ENCODE results near the gene RNF126.

Gene RNF126

DNA sequence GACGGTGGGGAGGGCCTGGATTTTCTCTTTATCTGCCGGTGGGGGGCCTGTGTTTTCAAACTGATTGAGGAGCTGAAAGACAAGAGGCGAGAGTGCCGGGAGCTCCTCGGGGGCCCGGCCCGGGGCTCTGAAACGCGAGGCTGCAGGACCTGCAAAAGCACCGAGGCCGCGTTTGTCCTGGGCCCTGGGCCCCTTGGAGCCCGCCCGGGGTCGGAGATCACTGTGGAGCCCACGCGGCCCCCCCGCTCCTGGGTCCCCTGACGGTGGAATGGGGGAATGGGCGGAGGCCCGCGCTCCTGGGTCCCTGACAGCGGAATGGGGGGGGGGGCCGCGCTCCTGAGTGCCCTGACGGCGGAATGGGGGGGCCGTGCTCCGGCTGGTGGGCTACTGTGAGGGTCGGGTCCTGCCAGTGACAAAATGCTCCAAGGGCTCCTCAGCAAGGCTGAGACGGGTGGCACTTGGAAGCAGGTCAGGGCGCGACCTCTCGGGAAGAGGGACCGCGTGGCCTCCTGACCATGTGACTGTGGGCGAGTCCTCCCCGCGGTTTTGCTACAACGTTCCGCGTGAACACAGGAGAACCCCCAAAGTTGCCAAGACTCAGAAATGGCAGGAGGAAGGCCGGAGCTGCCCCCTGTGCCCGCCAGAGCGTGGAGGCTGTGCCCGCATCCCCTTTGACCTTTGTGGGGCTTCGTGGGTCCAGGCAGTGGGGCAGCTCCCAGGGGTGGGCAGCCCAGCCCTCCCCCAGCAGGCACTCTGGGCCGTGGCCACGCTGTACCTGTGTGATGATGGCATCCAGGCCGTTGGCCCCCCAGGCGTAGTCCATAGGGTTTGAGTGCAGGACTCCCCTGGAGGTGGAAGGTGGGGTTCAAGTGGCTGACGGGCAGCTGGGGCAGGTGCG is 13.9 kb downstream of the RNF126 start:
- no peak for TF ChIP-seq CTCF (IDR thresholded peaks at IDR 0.05)

DNA sequence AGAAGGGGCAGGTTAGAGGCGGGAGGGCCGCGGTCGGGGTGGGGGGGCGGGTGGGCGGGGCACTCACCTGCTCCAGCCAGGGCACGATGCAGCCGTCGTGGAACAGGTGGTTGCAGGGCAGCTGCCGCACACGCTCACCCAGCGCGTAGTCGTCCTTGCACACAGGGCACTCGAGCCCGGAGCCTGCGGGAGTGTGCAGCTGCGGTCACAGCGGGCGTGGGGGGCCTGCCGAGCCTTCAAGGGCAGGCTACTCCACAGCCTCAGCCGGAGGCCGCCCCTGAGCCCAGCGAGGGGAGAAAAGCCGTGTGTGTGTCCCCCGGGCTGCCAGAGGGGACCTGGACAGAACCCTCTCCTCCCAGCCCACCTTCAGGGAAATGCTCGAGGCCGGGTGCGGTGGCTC is 14.7 kb downstream of the RNF126 start:
- Histone ChIP-seq H3K27ac (no peak overlapping the region), H3K4me3 (no peak overlapping the region)
- no peak for TF ChIP-seq CTCF (IDR thresholded peaks at IDR 0.05)
- no peak for DNase-seq (ENCODE audit: low spot score)

More for the DNA sequence above, 13.9 kb downstream of the RNF126 start:
- DNase-seq (ENCODE audit: low spot score), result no peak
- Histone ChIP-seq H3K27ac (no peak overlapping the region), H3K4me3 (no peak overlapping the region)

DNA sequence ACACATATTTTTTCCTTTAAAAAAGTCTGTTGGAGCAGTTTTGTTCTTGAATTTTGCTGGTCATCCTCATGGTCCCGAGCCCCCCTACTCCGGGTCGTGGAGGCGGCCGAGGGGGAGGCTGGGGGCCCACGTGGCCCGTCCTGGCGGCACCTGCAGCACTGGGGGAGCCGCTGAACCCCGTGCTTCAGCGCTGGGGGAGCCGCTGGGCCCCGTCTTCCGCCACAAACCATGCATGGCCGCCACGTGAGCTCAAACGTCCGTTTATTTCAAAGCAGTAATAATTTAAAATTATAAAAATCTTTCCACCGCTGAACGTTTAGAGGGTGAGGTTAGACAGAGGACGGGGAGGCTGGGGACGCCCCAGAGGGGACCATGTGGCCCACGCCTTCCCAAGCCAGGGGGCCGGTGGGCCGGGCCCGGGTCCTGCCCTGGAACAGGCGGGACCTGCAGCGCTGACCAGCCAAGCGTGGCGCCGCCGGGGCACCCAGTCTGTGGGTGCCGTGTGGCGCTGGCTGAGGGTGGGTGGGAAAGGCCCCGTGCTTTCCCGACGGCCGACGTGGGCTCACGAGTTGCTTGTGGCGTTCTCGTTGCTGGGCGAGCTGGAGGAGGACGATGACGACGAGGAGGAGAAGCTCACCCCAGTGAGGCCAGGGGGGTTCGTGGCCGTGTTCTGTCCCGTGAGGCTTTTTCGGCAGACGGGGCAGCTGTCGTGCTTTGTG is 15.3 kb downstream of the RNF126 start:
- no peak for TF ChIP-seq CTCF (IDR thresholded peaks at IDR 0.05)
- Histone ChIP-seq H3K4me3 (no peak overlapping the region), H3K27ac (no peak overlapping the region)
- DNase-seq (ENCODE audit: low spot score), result no peak

DNA sequence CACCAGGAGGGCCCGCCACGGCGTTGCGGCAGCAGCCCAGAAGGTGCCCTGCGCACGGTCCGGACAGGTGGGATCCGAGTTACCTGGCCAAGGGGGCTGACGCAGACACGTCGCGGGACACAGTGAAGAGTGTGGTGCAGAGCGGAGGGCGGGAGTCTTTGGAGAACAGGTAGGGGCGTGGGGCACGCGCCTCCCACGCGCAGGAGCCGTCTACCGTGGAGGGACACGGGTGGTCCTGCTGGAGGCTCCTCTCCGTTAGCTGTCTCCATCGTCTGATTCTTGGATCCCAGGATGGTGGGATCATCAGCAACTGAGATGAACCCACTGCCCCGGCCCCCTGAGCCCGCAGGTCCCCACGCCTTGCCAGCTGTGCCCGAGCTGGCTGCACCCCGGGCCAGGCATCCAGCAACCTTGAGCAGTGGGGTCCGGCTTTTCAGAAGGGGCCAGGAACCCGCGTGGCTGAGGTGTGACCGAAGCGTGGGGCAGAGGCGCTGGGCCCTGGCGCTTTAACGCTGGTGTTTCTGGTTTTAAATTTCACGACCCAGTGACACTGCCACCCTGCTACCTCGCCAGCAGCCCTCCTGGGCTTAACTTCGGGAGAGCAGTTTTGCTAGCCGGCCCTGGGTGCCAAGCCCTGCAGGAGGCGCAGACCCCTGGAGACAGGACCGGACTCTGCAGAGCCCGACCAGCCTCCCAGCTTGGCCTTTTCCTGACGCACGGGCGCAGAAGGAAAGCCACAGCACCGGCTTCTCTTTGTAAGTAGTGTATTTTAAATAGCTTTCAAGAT is 16.0 kb downstream of the RNF126 start:
- no peak overlapping the region for H3K4me3 ChIP-seq
- no peak for TF ChIP-seq CTCF (IDR thresholded peaks at IDR 0.05)
- DNase-seq (ENCODE audit: low spot score), result no peak
- H3K27ac ChIP-seq, result no peak overlapping the region

DNA sequence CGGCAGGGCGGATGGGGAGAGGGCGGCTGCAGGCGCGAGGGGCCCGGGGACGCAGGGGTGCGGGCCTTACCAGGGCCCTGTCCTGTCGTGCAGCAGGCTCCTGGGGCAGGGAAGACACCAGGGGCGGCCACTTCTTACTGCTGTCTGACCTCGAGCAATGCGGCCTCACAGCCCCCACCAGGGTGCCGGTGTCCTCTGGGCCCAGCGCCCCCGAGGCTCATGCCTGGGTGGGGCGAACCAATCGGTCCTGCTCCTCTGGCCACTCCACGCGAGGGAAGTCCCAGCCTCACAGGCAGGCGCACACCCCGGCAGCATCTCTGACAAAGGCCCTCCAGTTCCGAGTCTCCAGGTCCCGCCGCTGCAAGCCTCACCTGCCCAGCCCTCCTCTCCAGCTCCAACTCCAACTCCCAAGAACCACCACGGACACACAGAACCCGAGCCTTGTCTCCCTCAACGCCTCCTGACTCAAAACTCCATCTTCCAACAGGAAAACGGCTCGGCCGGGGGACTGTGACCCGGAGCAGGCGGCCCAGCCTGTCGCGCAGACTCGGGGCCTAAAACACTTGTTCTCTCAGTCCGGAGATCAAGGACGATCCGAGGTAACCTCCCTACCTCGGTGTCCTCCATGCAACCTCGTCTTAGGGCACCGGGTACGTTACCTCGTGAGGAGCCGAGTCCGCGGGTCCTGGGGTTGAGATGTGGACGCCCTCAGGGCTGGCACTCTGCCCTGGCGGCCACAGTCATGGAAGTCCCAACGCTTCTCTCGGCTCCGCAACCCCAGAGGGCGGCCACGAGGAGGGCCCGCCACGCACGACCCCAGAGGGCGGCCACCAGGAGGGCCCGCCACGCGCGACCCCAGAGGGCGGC is 16.9 kb downstream of the RNF126 start:
- TF ChIP-seq CTCF (IDR thresholded peaks at IDR 0.05), result no peak
- no peak overlapping the region for H3K4me3 ChIP-seq
- H3K27ac ChIP-seq, result no peak overlapping the region
- DNase-seq (ENCODE audit: low spot score), result no peak

- Histone ChIP-seq H3K4me3 (no peak overlapping the region), H3K27ac (no peak overlapping the region)
- no peak for TF ChIP-seq CTCF (IDR thresholded peaks at IDR 0.05)
- DNase-seq (ENCODE audit: low spot score), result no peak
Observed at GRCh38 chr19:644789-645188, 18.2 kb downstream of the RNF126 start.
